T-helper 2 cell (primary cell): ENCODE data around the gene CDH13.

Experiments used
- DNase-seq, 5 experiments: peaks; one replicate each; pipeline versions ENCODE4 v3.0.0 to v3.0.0-alpha.2; 2012 to 2022

The CDH13 gene

DNA sequence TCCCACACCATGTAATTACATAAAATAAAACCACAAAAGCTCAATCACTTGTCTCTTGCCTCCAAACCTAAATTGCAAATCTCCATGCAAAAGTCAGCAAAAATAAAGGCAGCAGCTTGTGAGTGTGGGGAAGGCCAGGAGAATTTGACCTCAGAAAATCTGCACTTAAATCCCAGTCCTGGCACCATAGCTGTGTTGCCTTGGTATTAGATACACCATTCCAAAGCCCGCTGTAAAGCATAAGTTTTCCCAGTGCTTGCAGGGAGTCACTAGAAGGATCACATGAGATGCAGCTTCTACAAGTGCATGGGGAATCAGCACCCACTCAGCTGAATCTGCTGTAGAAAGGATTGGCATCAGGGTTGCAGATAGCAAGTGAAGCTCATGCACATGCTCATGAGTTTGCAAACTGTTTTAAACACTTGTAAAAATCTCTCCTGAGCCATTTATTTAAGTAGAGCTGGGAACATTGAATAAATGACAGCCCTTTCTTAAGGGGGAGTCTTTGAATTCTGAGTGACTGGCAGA is 686.0 kb downstream of the CDH13 start:
- DNase-seq = no peak

DNA sequence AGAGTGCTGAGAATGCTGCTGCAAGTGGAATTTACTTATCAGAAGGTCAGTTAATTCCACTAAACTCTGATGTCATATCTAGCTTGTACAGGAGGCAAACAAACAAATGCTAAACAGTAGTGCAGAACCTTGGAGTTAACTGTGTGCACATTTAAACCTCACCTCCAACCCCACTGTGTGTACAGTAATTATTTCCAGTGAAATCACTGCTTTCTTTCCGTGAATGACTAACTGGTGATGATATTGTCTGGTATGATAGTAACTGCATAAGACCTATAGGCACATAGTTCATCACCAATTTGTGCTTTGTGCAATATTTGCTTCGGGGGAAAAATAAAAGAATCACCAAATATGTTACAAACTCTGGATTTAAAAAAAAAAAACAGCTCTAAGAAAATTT is 688.5 kb downstream of the CDH13 start:
- DNase-seq = no peak

DNA sequence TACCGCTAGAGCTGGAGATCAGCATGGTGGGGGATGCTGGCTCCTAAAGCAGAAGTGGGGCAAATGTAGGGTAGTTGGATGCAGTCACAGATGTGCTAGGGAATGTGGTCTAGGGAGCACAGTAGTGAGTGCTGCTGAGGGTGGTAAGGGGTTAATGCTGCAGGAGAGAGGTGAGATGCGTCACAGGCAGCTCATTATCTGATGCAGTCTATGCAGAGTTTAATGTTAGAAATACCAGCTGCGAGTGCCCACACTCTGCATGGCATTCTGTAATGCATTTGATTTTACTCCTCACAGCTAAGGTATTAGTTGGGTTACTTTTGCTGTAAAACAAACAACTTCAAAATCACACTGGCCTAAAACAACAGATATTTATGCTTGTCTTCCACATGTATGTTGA is 689.7 kb downstream of the CDH13 start:
- DNase-seq = no peak

DNA sequence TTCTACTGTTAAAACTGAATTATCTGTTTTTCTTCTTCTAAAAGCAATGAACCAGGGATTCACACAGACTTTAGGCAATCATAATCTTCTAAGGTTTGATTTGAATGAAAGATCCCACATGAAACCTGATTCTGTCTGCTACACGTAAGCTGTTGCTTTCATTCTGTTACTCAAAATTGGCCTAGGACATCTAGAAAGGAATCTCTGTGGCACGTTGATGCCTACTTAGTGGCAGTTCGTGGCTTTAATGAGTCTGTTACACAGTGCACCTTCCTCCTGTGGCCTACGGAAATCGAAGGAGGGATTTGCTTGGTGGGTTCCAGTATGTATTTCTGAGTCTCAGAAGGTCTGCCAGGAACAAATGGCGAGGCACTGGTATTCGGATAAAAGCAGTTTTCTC is 691.6 kb downstream of the CDH13 start:
- DNase-seq = no peak

DNA sequence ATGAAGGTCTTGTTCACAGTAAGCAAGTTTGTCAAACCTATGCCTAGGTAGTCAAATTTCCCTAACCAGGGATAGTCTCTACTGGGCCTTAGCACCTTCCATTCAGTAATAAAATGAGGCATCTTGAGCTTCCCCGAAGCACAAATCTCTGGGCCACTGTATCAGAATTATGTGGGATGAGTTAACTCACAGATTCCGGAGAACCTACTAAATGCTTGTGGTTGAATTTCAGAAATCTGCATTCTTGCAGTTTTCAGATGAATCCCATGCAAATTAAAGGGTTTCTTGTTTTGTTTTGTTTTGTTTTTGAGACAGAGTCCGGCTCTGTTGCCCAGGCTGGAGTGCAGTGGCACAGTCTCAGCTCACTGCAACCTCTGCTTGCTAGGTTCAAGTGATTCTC is 702.2 kb downstream of the CDH13 start:
- no peak for DNase-seq

DNA sequence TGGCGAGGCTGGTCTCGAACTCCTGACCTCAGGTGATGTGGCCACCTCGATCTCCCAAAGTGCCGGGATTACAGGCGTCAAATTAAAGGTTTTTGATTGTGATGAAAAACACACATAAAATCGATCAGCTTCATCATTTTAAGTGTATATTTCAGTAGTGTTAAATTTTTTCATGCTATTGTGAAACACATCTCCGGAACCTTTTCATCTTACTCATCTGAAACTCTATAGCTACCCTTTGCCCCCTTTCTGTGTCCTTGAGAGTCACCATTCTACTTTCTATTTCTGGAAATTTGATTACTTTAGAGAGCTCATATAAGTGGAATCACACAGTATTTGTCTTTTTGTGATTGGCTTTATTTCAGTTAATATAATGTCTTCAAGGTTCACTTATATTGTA is 702.7 kb downstream of the CDH13 start:
- DNase-seq = no peak

DNA sequence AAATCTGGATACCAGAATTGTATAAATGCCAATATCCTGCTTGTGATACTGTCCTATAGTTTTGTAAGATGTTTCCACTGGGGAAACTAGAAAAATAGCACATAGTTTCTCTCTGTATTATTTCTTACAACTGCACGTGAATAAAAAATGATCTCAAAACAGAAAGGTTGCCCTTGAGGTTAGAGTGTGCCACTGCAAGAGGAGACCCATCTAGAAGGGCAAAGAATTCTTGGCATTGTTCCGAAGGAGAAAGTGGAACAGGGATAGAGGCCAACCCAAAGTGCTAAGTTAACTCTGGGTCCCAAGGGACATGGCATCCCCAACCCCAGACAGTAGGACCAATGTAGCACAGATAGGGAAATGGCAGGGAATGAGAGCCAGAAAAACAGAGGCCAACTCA is 703.5 kb downstream of the CDH13 start:
- DNase-seq = no peak

DNA sequence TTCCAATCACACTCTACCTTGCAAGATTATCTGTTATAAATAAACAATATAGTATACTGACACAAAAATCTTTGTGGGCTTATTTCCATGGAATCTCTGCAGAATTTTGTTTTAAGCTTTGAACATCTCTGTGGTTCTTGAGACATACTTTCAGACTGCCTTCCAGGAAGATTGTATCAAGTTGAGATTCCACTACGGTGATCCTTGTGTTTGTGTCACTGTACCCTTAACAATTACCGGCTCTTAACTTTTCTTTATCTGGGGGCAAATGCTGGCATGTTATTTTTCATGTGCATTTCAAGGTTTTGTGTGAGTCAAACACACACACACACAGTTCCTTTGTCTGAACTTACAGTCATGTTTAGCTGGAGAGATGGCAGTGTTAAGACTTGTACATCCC is 708.3 kb downstream of the CDH13 start:
- no peak for DNase-seq

DNA sequence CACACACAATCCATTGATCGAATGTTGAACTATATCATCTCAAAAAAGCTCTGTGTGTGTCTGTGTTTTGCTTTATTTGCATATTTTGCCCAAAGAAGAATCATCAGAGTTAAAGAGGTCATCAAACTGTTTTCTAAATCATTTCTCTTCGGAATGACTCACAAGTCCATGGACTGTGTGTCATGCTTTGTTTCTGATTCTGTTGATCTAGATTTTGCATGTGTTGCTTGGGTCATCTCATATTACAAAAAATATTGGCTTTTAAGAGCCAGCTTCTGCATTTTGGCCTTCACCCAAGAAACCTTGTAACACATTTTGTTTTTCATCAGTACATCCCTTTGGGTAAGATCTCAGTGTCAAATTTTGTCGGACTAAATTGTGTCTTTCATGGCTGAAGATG is 709.8 kb downstream of the CDH13 start:
- no peak for DNase-seq

DNA sequence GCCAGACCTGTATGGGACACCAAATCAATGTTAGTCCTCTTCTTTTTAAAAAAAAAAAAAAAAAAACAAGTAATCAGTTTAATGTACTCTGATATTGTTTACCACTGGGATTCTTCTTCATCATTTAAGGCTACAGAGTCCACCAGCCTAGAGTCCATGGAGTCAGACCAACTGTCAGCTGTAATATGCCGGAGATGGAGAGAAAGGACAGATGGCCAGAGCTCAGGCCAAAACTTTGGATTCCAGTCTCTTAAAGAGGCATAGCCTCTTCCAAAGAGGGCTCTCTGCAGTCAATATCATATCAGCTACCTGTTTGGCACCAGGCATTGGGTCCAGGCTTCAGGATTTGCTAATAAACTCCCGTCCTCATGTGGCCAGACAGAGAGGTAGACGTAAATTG is 711.4 kb downstream of the CDH13 start:
- DNase-seq = no peak

DNA sequence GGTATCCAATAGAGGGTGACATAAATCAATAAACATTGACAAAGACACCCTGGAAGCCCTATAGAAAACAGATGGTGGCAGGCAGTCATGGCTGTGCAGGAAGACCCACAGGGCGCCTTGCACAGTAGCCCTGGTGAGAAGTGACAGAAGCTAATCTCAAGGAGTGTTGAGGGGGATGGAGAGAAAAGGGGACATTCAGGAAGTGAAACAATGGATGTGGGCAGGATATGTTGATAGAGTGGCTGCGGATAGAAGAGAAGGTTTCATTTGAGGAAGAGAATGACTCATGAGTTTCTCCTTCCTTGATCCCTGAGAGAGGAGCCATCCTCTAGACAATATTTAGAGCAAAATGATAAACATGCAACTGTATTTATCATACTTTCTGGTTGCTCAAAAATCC is 712.2 kb downstream of the CDH13 start:
- DNase-seq = no peak

DNA sequence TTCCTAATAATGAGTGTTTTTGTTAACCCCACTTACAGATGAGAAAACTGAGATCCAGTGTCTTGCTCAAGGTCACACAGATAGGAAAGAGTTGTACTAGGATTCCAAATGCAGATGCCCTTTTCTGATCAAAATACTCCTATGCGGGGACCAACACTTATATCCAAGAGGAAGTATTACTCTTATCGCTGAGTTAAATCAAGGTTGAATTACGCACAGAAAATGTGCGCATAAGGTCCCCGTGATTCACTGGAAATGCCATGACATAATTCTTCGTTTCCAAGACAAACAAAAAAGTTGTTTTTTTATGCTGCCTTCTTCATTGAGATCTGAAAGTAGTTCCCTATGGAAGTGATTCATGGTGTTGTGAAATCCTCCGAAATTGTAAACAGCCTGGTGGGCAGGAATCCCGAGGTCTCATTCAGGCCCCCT is 717.2 kb downstream of the CDH13 start:
- DNase-seq = no peak

DNA sequence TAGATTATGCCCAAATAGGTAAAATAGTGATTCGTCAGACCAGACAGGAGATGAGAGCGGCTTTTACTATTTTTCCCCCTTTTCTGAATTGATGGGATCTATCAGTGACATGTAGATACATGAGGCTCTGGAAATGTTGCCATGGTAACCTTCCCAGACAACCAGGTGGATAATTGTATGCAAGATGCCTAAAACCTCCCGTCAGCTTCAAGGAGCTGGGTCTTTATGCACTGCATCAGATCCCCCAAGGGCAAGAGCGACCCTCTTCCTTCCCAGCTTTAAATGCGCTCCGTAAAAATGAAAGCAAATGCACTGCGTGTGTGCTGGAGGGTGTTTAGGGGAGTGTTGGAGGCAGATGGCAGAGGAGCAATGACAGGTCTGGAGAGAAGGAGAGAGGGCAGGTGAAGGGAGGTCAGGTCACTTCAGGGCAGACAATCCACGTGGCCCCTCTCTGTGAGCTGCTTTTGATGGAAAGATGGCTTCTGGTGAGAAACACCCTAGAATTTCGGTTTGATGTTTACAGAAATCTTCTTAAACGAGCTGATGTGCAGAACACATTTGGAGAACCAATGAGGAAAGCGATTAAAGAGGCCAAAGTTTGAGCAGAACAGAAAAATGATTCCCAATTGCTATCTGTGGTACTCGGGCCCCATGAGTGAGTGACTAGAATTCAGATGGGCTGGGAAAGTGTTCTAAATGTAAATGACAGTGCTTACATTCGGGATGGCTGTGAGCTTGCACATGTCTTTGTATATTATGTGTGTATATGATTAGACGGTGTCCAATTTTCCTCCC is 719.3 kb downstream of the CDH13 start:
- no peak for DNase-seq

DNA sequence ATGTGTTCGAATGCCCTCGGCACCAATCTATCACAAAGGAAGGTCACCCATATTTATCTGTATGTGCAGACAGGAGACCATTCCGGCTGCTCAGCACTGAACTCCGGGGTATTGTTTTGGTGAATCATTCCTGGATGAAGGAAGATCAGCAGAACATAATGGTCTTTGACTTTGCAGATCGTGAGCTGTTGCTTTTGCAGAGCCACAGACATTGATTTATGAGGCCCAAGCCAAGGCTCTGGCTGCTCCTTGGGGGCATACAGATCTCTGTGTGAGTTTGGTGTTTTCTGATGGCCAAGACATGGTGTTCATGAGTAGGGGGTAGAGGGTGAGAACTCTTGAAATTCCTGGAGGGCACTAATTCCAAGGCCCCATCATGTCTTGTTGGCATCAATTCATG is 722.2 kb downstream of the CDH13 start:
- no peak for DNase-seq

DNA sequence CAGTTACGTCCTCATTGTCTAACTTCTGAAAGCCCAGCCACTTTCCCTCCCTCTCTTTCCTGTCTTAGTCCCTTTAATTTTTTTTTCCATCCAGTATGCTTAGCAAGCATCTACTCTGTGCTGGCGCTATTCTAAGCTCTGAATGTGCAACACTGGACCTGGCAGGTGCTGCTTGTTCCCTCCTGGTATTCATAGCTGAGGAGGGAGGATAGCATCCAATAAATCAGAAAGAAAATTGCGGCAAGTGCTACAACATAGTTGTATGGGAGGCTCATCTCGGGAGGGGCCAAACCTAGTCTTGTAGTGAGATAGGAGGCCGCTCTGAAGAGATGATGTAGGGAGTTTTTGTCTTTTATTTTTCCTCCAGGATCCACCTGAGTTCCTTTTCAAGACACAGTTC is 723.7 kb downstream of the CDH13 start:
- DNase-seq = no peak

DNA sequence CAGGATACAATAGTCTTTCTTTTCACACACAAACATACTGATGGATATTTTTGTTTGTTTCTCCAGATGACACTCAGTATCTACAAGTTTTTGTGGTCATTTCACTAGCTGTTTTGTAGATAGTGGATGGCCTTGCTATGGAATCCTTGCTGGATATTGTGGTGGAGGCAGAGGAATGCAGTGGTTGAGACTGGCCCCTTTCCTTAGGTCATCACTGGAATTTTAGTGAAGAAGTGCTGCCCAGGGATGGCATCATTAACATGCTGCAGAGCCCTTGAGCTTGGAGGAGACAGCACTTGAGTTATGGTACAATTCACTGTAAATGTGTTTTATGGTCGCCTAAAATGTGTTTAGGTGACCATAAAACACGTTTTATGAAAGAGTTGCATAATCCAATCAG is 725.1 kb downstream of the CDH13 start:
- DNase-seq = no peak

DNA sequence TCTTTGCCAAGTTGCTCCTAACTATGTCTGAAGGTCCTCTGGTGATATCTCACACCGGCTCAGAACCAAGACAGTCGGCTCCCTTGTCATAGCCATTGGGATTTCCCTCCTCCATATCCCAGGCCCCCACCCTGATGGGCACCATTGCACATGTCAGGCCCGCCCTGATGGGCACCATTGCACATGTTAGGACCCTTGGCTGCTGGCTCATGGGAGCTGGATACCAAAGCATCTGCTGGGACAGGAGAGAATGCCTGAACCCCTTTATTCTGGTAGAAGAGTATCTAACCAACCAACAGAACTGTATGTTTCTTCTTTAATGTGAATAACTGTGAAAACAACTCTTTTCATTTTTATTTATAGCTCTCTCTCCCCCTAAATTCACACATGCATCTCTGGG is 726.5 kb downstream of the CDH13 start:
- DNase-seq = no peak

DNA sequence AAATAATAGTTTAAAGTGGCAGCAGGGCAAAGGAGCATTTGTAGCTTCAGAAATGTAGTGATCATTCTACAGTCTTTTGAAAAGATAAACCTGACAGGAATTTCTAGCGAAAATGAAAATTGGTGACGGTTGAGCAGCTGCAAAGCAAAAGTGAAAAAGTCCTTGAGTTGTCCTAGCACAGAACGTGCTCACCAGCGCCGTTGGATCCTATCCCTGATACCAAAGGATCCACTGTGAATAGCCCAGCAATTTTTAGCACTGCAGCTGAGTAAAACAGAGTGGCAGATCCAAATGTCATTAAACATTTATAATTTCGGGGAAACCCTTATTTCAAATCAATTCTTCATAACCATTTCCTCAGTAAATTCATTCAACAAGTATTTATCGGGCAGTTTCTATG is 727.2 kb downstream of the CDH13 start:
- DNase-seq = no peak

DNA sequence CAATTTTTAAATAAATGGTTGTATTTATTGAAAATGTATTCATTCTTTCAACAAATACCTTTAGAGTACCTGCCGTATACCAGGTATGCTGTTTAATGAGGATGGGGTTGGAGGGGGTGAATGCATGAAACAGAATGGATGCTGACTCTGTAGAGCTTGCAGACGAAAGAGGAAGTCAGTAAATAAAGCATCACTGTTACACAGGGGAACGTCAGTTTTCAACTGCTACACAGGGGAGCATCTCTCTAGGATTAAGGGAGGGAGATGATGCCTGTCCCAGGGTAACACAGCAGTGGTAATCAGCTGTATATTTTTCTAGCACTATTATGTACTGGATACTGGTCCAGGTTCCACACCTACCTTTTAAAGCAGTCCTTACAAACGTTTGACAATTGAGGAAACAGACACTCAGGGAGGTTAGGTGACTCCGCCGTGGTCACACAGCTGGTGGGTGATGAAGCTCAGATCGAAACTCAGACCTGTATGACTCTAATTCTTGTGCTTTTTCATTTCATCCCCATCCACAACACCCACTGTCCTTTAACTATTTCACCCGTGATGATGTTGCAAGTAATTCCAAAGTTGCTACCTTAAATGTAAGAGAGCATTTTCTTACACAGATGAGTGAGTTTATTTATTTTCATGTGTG is 728.9 kb downstream of the CDH13 start:
- DNase-seq = no peak

DNA sequence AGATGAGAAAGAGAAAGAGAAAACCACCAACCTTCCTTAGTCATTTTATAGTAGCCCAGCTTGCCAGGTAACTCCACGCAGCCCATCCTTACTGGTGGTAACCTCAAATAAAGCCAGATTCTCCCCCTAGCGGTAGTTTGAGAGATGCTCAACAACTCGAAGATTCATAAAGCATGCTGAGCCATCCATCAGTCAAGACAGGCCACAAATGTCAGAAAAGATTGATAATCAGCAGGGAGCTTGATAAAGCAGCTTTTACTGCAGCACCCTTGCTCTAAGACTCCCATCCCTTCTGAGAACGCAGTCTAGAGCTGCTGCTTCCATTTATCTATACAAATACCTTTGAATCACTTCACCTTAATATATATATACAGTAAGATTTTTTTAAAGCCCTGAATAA is 729.5 kb downstream of the CDH13 start:
- DNase-seq = peak in 1 of 5 experiments; percentile 52

DNA sequence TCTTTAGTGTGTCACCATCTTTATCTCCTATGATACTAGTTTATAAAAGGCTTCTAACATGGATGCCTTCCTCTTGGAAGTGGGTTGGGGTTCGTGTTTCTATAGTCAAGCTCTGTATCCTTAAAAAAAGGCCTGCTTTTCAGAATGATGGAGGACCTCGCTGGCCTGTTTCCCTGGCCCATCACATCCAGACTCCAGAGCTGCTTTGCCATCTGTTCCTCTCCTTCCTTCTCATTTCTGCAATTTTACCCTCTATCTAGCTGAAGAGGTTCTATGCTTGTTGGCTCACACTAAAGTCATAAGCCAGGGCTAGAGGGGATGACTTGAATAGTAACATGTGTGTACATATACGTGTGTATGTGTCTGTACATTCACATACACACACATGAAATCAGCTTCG is 730.2 kb downstream of the CDH13 start:
- DNase-seq = no peak

DNA sequence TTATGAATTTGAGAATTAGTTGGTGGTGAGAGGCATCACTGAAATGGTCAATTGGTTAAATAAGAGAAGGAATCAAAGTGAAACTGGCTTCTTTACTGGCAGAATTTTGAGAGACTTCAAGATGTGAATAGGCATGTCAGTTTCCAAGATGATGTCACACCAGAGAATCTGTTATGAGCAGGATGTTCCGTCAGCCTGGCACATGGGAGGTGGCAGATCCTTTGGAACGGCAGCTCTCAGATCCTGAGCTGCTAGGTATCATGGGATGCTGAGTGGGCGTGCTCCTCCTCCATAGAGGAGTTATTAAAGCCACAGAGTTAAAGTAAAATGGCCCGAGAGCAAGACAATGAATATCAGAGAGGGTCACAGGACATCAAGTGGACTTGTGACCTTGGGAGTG is 736.8 kb downstream of the CDH13 start:
- no peak for DNase-seq

DNA sequence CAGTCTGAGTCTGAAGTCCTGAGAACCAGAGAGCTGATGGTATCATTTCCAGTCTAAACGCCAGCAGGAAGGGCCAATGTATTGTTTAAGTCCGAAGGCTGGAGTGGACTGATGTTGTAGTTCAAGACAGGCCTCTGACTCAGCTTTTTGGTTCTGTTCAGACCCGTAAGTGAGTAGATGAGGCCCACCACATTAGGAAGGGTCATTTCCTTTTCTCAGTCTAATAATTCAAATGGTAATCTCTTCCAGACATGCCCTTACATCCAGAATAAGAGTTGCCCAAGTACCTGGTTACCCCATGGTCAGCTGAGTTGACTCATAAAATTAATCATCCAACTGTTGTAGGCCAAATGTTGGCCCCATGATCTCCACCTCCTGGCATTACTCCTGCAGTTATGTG is 738.4 kb downstream of the CDH13 start:
- no peak for DNase-seq

DNA sequence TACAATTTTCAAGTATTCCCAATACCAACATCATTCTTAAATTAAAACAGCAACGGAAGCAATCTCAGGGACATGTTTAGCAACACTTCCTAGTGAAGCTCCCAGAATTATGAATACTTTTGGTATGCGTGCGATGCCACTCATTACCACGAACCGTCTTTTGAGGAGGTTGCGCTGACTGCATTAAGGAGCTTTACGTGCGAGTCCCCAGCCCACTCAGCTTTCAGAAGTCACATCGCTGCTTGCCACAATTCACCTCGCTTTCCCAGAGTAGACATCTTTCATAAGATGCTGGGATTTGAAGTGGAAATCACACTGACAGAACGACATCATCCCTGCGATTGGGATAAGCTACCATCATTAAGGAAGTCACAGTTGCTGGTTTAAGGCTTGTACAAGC is 739.5 kb downstream of the CDH13 start:
- DNase-seq = no peak

DNA sequence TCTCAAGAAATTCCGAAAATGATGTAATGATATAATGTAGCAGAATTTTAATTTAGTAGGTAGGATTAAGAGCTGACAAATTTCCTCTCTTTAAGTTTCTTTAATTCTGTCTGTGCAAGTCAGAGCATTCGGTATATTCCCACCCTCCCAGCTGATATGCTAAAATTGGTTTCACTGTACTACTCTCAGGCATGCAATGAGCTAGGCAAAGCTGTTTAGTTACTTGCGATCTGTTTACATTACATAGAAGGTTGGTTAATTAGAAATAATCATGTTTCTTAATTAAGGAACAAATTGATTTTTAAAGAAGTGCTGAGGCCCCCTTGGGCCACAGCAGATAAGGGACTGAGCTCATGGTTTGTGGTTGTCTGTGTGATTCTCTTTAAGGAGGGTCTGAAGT is 748.2 kb downstream of the CDH13 start:
- DNase-seq = no peak
